Left lung (tissue), 10 donors: Measurements from ENCODE around the gene PPP2R5B. TPM values are rescaled to one million over a fixed set of nuclear protein-coding genes. Genes with fewer than 3 reads are reported as not detected.

Experiments
- ATAC-seq: fragments of 200-7000 bp; cut with Tn5 transposase; one replicate; pipeline ENCODE4 v1.9.1; 2020; ENCODE audit warnings: moderate library complexity
- DNase-seq, 4 donors: peaks; one replicate each; pipeline ENCODE4 v3.0.0-alpha.2; 2013 to 2020
- H3K27ac ChIP-seq, 2 donors: fragments of 200-600 bp; sonication (generic) in 1 of 2; one replicate each; pipeline versions ENCODE4 v1.5.0 to v1.8.0; 2020 to 2021
- H3K27me3 ChIP-seq, 2 donors: fragments of 200-600 bp; sonication (generic) in 1 of 2; one replicate each; pipeline versions ENCODE4 v1.5.0 to v1.8.0; 2020 to 2021
- H3K36me3 ChIP-seq, 2 donors: fragments of 200-600 bp; sonication (generic) in 1 of 2; one replicate each; pipeline versions ENCODE4 v1.5.0 to v1.8.0; 2020 to 2021
- H3K4me1 ChIP-seq, 2 donors: fragments of 200-600 bp; one replicate each; pipeline ENCODE4 v1.8.0; 2021
- H3K4me3 ChIP-seq, 2 donors: fragments of 200-600 bp; sonication (generic) in 1 of 2; one replicate each; pipeline versions ENCODE4 v1.5.0 to v1.8.0; 2020 to 2021; ENCODE audit warnings: mild to moderate bottlenecking in 1 of 2
- H3K9me3 ChIP-seq, 2 donors: fragments of 200-600 bp; sonication (generic) in 1 of 2; one replicate each; pipeline versions ENCODE4 v1.5.0 to v1.8.0; 2020 to 2021
- CTCF ChIP-seq, 2 donors: fragments of 200-600 bp; sonication (generic) in 1 of 2; IDR thresholded peaks; one replicate each; pipeline versions ENCODE4 v1.5.0 to v1.8.0; 2021; ENCODE audit warnings: antibody characterized with exemption in 2 of 2
- intact Hi-C, 2 donors: fragments of 100-400 bp; cut with DNase I; formaldehyde crosslinking; loops; one replicate each; pipeline versions ENCODE4 v1.11.2 to v1.14.2; 2022
- polyA plus RNA-seq, 6 donors: library from polyadenylated mRNA; unstranded; fragments of 120-200 nt; gene quantifications; one replicate each; pipeline ENCODE4 v1.2.1, GENCODE V29; 2013; ENCODE audit not compliant: insufficient read length in 6 of 6
- total RNA-seq, 2 donors: library from RNA; stranded (reverse); fragmentation: NEBNext Ultra II Directional; extraction: Animal tissue kit (Norgen Biotek cat#: 25700); gene quantifications; one replicate each; pipeline ENCODE4 v1.2.1, GENCODE V29; 2021
- donor health status: DM: no; HTN: yes; CAD: no.
- donor health status: DM: no; HTN: no; CAD: no.

The PPP2R5B gene
- total and polyA plus RNA-seq, 8 donors: 12.1 to 29.9 (median 14.1) TPM

- TF ChIP-seq CTCF (IDR thresholded peaks at IDR 0.05): no peak
- Histone ChIP-seq H3K4me3 (no peak overlapping the region), H3K27ac (no peak overlapping the region), H3K9me3 (no peaks in the 10 kb centered on the region), H3K36me3 (peaks cover 0 to 31% of the 10 kb centered on the region in 2 donors), H3K27me3 (no peaks in the 10 kb centered on the region), H3K4me1 (peaks cover 0 to 26% of the 10 kb centered on the region in 2 donors)
- DNase-seq (no peak), ATAC-seq (no peak)
- intact Hi-C loops: loop anchor here (5.0 to 10.0 kb wide), 2 partner anchors 46 to 48 kb away; partner anchors contain the start of gene CDC42BPG (in 1 of the 2)
These were observed 31.7 kb upstream of the PPP2R5B start for GRCh38 chr11:64892838-64893193.

DNA sequence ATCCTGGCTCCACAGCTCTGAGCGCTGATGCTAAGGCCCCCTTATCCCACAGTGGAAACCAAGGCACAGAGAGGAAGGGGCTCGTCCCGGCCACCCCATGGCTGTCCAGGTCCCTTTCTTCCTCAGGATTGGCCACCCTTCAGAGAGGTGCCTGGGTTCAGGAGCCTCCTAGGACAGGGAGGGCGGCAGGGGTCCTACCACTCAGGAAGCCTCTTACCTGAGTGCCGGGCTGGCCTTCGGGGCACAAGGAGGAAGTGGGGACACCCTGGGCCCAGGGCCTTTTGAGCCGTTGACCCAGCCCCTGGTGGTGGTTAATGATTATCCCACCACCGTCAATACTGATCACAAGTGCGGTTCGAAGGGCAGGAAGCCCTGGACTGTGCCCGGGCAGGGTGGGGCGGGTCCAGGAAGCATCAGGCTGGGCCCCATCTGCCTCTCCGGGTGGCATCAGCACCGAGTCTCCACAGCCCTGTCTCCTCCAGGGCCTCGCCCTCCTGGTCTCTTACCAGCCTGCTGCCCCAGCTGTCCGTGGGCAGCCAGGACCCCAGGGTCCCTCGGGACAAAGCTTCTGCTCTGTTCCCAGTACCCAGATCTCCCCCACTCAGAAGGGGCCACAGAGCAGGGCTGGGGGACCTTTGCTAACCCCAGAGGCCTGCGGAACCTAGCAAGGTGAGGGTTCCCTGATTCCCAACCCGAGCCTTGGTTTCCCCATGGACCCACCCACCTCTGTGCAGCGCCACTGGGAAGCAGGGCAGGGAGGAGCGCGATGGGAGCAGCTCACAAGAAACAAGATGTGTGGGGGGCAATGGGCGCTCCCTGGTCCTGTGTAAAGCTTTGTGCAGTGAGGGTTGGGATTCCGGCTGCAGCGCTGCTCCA lies 31.1 kb upstream of the PPP2R5B start:
- peaks cover 0 to 37% of the 10 kb centered on the region in 2 donors for H3K36me3 ChIP-seq
- peaks cover 0 to 20% of the 10 kb centered on the region in 2 donors for H3K4me1 ChIP-seq
- H3K4me3 ChIP-seq: no peak overlapping the region
- DNase-seq: no peak
- H3K27me3 ChIP-seq: no peaks in the 10 kb centered on the region
- intact Hi-C loops: loop anchor here (5.0 to 10.0 kb wide), 2 partner anchors 46 to 49 kb away; partner anchors contain the start of gene CDC42BPG (in 1 of the 2)
- no peak for TF ChIP-seq CTCF (IDR thresholded peaks at IDR 0.05)
- no peaks in the 10 kb centered on the region for H3K9me3 ChIP-seq
- peak; percentile 6 for ATAC-seq
- no peak overlapping the region for H3K27ac ChIP-seq

DNA sequence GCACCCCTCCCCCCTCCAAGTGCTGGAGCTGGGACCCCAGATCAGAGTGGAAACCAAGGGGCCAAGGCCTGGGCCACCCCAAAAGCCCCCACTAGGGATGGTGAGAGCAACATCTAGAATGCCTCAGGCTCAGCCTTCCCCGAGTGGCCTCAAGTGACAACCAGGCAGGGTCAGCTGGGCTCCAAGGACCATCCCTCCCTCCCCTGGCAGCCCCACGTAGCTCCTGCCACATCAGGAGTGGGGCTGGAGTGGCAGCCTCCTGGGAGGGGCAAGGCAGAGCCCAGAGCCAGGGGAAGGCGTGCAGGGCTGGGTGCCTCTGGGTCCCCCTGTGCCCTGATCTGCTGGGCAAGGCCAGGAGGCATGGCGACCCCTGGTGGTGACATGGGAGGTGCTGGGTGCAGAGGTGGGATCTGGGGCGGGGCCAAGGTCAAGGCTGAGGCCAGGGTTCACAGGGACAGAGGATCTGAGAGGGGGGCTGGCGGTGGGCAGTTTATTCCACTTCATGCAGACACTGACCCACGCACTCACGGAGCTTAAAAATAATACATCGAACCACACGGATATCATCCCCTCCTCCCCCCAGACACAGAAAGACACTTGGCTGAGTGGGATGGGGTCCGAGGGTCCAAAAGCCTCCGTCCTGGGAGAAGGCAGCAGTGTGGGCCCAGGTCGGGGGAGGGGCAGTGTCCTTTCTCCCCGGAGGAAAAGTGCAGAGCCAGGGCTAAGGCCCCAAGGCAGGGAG lies 30.2 kb upstream of the PPP2R5B start:
- Histone ChIP-seq H3K36me3 (peaks cover 0 to 45% of the 10 kb centered on the region in 2 donors), H3K4me1 (peaks cover 0 to 16% of the 10 kb centered on the region in 2 donors), H3K9me3 (no peaks in the 10 kb centered on the region), H3K4me3 (no peak overlapping the region), H3K27ac (no peak overlapping the region), H3K27me3 (no peaks in the 10 kb centered on the region)
- ATAC-seq: peak; percentile 90
- TF ChIP-seq CTCF (IDR thresholded peaks at IDR 0.05): peak; percentile 76 to 96
- intact Hi-C loops: loop anchor here (5.0 to 10.0 kb wide), 2 partner anchors 47 to 49 kb away; partner anchors contain the start of gene CDC42BPG (in 1 of the 2)
- DNase-seq: peak; percentile 59 to 97 (median 80)

GRCh38 chr11:64894812-64895452 lies 29.6 kb upstream of the PPP2R5B start:
- Histone ChIP-seq H3K27me3 (no peaks in the 10 kb centered on the region), H3K4me1 (peaks cover 0 to 16% of the 10 kb centered on the region in 2 donors), H3K36me3 (peaks cover 0 to 52% of the 10 kb centered on the region in 2 donors), H3K4me3 (no peak overlapping the region), H3K9me3 (no peaks in the 10 kb centered on the region), H3K27ac (no peak overlapping the region)
- TF ChIP-seq CTCF (IDR thresholded peaks at IDR 0.05): no peak
- ATAC-seq: no peak
- DNase-seq: peak in 1 of 4 donors; percentile 81
- intact Hi-C loops: loop anchor here (5.0 to 10.0 kb wide), 2 partner anchors 48 to 50 kb away; partner anchors contain the start of gene CDC42BPG (in 1 of the 2)
